HCT116 (cell line): Measurements from ENCODE around the gene SSTR5. TPM values are rescaled to one million over a fixed set of nuclear protein-coding genes. Genes with fewer than 3 reads are reported as not detected.

ENCODE experiments used
- ATAC-seq: fragments of 200-7000 bp; cut with Tn5 transposase; 2 replicates; pipeline ENCODE4 v1.9.1; 2020; ENCODE audit warnings: mild to moderate bottlenecking, moderate library complexity
- BruUV-seq: library from RNA; stranded (reverse); fragments of 400-500 nt; replicated peaks from 2 replicates; lab custom pipeline; 2021; lab: Mats Ljungman, UMichigan
- CTCF ChIA-PET: fragments of 300-600 bp; sonication (Branson Sonifier 250); formaldehyde crosslinking; loops from one replicate; lab custom pipeline; 2021; ENCODE audit warnings: antibody characterized with exemption; lab: Charles Lee
- POLR2A ChIA-PET: fragments of 300-600, 350-600 bp; sonication (Branson Sonifier 250); formaldehyde crosslinking; loops from one replicate; lab custom pipeline; 2021; ENCODE audit warnings: antibody characterized with exemption; lab: Charles Lee
- RAD21 ChIA-PET, 2 experiments: fragments of 300-600 bp; sonication (Branson Sonifier 250); formaldehyde crosslinking; loops; one replicate each; lab custom pipeline; 2023; ENCODE audit warnings: low total read pairs in 2 of 2; ENCODE audit not compliant: uncharacterized antibody in 2 of 2, unreplicated experiment in 2 of 2, low non-redundant PET in 1 of 2; lab: Charles Lee
- DNase-seq: peaks from one replicate; pipeline ENCODE4 v3.0.0-alpha.2; 2010; ENCODE audit warnings: low read depth, low spot score
- H2AFZ ChIP-seq: fragments of 200-600 bp; shearing (Covaris generic), sonication (generic); 2 replicates; pipeline ENCODE4 v1.6.1; 2017; ENCODE audit warnings: low read depth, mixed run types, mixed read lengths, antibody characterized with exemption, low read length; ENCODE audit not compliant: poor library complexity, severe bottlenecking
- H3K27ac ChIP-seq: 2 replicates; pipeline ENCODE4 v1.5.1; 2012; ENCODE audit warnings: low read depth, low read length
- H3K27me3 ChIP-seq: fragments of 200-600 bp; sonication (generic); 2 replicates; pipeline ENCODE4 v1.6.1; 2016; ENCODE audit warnings: mixed run types, low read length, mixed read lengths; ENCODE audit not compliant: insufficient read depth
- H3K36me3 ChIP-seq, 2 experiments: fragments of 200-500 bp in 1 of 2; fragments of 200-600 bp in 1 of 2; sonication (Bioruptor generic) in 1 of 2; sonication (generic) in 1 of 2; 2 replicates each; pipeline versions ENCODE4 v1.5.1 to v1.6.1; 2014 to 2016; ENCODE audit warnings: low read length in 2 of 2, inconsistent platforms in 1 of 2, mixed read lengths in 1 of 2, mixed run types in 1 of 2; ENCODE audit not compliant: insufficient read depth in 2 of 2, control insufficient read depth in 1 of 2
- H3K4me1 ChIP-seq, 2 experiments: fragments of 200-600 bp in 1 of 2; sonication (generic) in 1 of 2; 2 replicates each; pipeline versions ENCODE4 v1.5.1 to v1.6.1; 2012 to 2017; ENCODE audit warnings: low read length in 2 of 2, inconsistent platforms in 1 of 2, mild to moderate bottlenecking in 1 of 2, mixed read lengths in 1 of 2, mixed run types in 1 of 2, moderate library complexity in 1 of 2; ENCODE audit not compliant: insufficient read depth in 2 of 2, control insufficient read depth in 1 of 2
- H3K4me2 ChIP-seq: fragments of 200-600 bp; sonication (generic); 2 replicates; pipeline ENCODE4 v1.6.1; 2017; ENCODE audit warnings: mixed run types, low read length, mixed read lengths
- H3K4me3 ChIP-seq, 2 experiments: fragments of 200-600 bp in 1 of 2; sonication (generic) in 1 of 2; replicated peaks in 1 of 2; 2 replicates each; pipeline ENCODE4 v1.5.1; 2011 to 2016; ENCODE audit warnings: low read length in 2 of 2, control low read depth in 1 of 2, low read depth in 1 of 2, mild to moderate bottlenecking in 1 of 2, mixed read lengths in 1 of 2, mixed run types in 1 of 2
- H3K79me2 ChIP-seq: fragments of 200-600 bp; sonication (generic); 2 replicates; pipeline ENCODE4 v1.6.1; 2017; ENCODE audit warnings: mild to moderate bottlenecking, mixed run types, low read length, moderate library complexity, mixed read lengths; ENCODE audit not compliant: insufficient read depth
- H3K9ac ChIP-seq: fragments of 200-600 bp; sonication (generic); 2 replicates; pipeline ENCODE4 v1.6.1; 2016; ENCODE audit warnings: low read length, mixed read lengths
- H3K9me2 ChIP-seq: fragments of 200-600 bp; sonication (generic), shearing (Covaris generic); 2 replicates; pipeline ENCODE4 v1.6.1; 2017; ENCODE audit warnings: mixed run types, mild to moderate bottlenecking, moderate library complexity; ENCODE audit not compliant: insufficient read depth
- H3K9me3 ChIP-seq, 2 experiments: fragments of 200-500 bp in 1 of 2; fragments of 200-600 bp in 1 of 2; sonication (Bioruptor generic) in 1 of 2; sonication (generic) in 1 of 2; 2 replicates each; pipeline ENCODE4 v1.6.1; 2014 to 2017; ENCODE audit warnings: low read length in 2 of 2, mixed read lengths in 2 of 2, inconsistent platforms in 1 of 2, low read depth in 1 of 2, mild to moderate bottlenecking in 1 of 2, mixed run types in 1 of 2, moderate library complexity in 1 of 2; ENCODE audit not compliant: control insufficient read depth in 1 of 2, insufficient read depth in 1 of 2
- H4K20me1 ChIP-seq: fragments of 200-600 bp; sonication (generic), shearing (Covaris generic); 2 replicates; pipeline ENCODE4 v1.6.1; 2017; ENCODE audit warnings: mixed run types, mild to moderate bottlenecking, moderate library complexity; ENCODE audit not compliant: insufficient read depth
- CBX3 ChIP-seq: IDR thresholded peaks from 2 replicates; pipeline ENCODE4 v1.6.1; 2012; ENCODE audit warnings: low read depth
- EGR1 ChIP-seq: IDR thresholded peaks from 2 replicates; pipeline ENCODE4 v1.6.1; 2012; ENCODE audit warnings: low read depth
- FOSL1 ChIP-seq: IDR thresholded peaks from 2 replicates; pipeline ENCODE4 v1.6.1; 2012; ENCODE audit warnings: low read depth
- POLR2A ChIP-seq: IDR thresholded peaks from 2 replicates; pipeline ENCODE4 v1.7.0; 2011; ENCODE audit warnings: borderline replicate concordance; ENCODE audit not compliant: insufficient read depth, insufficient read length; ENCODE audit errors: extremely low read depth
- POLR2AphosphoS5 ChIP-seq: IDR thresholded peaks from 2 replicates; pipeline ENCODE4 v1.6.1; 2011; ENCODE audit warnings: mild to moderate bottlenecking, low read depth, low read length, moderate library complexity
- ZBTB33 ChIP-seq: IDR thresholded peaks from 2 replicates; pipeline ENCODE4 v1.6.1; 2011; ENCODE audit warnings: mild to moderate bottlenecking, low read length, moderate library complexity; ENCODE audit not compliant: insufficient replicate concordance; ENCODE audit errors: extremely low read depth
- intact Hi-C: fragments of 100-400 bp; cut with micrococcal nuclease; formaldehyde crosslinking; loops from 2 replicates; pipeline ENCODE4 v1.10.0; 2022
- total RNA-seq: library from RNA; stranded (reverse); gene quantifications from one replicate; pipeline ENCODE4 v1.2.1, GENCODE V29; 2021; ENCODE audit not compliant: unreplicated experiment

Gene SSTR5
- total RNA-seq, 1 experiment from 2014 or later = 7.2 TPM

GRCh38 chr16:1033128-1033679 is 39.3 kb upstream of the SSTR5 start:
- intact Hi-C loops = no loop called here
- Histone ChIP-seq H3K4me2 (no peak overlapping the region), H4K20me1 (no peaks in the 10 kb centered on the region), H3K9ac (no peak overlapping the region), H3K4me3 (no peak overlapping the region), H3K79me2 (no peaks in the 10 kb centered on the region), H3K9me2 (no peaks in the 10 kb centered on the region), H3K4me1 (peaks cover 0 to 12% of the 10 kb centered on the region in 2 experiments; a peak in 2 of 4 replicates), H3K36me3 (no peaks in the 10 kb centered on the region), H3K9me3 (peaks cover 0 to 8% of the 10 kb centered on the region in 2 experiments; a peak in 1 of 4 replicates), H3K27me3 (0 out of 2 replicates have a peak, but pooled peaks cover 3% of the 10 kb centered on the region), H3K27ac (no peak overlapping the region), H2AFZ (no peak overlapping the region)
- TF ChIP-seq FOSL1 = no peak
- no peak for TF ChIP-seq POLR2A
- TF ChIP-seq CBX3 = no peak
- TF ChIP-seq EGR1 = no peak
- no peak for TF ChIP-seq ZBTB33
- no peak for TF ChIP-seq POLR2AphosphoS5
- ChIA-PET POLR2A (no interaction called here), RAD21 (no interaction called here), CTCF (no interaction called here)
- DNase-seq = no peak
- BruUV-seq = no TSS peak
- ATAC-seq = no peak
